ENCODE measurements around the gene SCAMP3.

Gene SCAMP3

GRCh38 chr1:155277070-155277901 is 15.1 kb upstream of the SCAMP3 start, which contains the start of gene HCN3:
Gene HCN3, plus strand, starts transcription at chr1:155277463. Its CDS starts 128 bp downstream, at chr1:155277591.
- DNase-seq (ENCODE audit: extremely low read depth, low read depth): peak; percentile 87
- TF ChIP-seq, protein P1, sequence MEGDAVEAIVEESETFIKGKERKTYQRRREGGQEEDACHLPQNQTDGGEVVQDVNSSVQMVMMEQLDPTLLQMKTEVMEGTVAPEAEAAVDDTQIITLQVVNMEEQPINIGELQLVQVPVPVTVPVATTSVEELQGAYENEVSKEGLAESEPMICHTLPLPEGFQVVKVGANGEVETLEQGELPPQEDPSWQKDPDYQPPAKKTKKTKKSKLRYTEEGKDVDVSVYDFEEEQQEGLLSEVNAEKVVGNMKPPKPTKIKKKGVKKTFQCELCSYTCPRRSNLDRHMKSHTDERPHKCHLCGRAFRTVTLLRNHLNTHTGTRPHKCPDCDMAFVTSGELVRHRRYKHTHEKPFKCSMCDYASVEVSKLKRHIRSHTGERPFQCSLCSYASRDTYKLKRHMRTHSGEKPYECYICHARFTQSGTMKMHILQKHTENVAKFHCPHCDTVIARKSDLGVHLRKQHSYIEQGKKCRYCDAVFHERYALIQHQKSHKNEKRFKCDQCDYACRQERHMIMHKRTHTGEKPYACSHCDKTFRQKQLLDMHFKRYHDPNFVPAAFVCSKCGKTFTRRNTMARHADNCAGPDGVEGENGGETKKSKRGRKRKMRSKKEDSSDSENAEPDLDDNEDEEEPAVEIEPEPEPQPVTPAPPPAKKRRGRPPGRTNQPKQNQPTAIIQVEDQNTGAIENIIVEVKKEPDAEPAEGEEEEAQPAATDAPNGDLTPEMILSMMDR (IDR thresholded peaks at IDR 0.05; ENCODE audit: low read depth, low read length, missing control alignments): peak; percentile 47
- H3K4me3 ChIP-seq (replicated peaks; ENCODE audit: low read depth, low read length): peak within 1 kb of the TSS; percentile 56

DNA sequence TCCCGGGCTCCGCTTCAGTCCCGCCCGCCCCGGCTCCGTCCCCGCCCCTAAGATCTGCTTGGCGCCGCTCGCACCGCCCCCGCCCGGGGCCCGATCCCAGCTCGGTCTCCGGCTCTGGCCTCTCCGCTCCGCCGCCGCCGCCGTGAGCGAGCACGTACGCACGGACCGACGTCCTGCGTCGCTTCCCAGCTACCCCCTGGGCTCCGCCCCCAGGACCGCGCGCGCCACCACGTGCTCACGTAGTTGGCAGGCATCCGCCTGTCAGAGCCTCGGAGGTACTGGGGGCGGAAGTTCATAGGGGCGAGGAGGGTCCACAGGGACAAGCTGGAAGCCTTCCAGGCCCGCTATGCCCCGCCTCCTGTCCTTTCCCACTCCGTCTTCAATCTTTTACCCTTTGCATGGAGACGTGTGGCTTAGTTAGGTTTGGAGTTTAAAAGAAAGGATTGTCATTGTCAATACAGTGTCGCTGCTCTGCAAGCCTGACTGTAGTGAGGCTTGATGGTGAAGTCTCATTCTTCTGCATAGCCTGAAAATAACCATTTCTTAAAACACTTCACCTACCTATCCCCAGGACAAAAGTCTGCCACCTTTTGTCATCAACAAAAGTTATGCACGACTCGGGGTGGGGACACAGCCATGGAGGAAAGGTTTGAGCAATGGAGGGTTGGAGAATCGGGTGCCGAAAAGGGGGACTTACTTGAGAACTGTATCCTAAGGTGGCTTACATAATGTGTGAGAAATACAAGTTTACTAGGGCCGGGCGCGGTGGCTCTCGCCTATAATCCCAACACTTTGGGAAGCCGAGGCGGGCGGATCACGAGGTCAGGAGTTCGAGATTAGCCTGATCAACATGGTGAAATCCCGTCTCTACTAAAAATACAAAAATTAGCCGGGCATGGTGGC is 11.4 kb upstream of the SCAMP3 start, which contains the start of gene CLK2:
TSS of gene CLK2 (minus strand) at position 162 of the 903 bp plus-strand sequence. CDS start 2,527 bp downstream, outside the sequence.
- peak; percentile 77 for DNase-seq (ENCODE audit: extremely low read depth, low read depth)
- peak within 1 kb of the TSS; percentile 77 for H3K4me3 ChIP-seq (replicated peaks; ENCODE audit: low read depth, low read length)
- TF ChIP-seq, protein P1 (IDR thresholded peaks at IDR 0.05; ENCODE audit: low read depth, low read length, missing control alignments): no peak

DNA sequence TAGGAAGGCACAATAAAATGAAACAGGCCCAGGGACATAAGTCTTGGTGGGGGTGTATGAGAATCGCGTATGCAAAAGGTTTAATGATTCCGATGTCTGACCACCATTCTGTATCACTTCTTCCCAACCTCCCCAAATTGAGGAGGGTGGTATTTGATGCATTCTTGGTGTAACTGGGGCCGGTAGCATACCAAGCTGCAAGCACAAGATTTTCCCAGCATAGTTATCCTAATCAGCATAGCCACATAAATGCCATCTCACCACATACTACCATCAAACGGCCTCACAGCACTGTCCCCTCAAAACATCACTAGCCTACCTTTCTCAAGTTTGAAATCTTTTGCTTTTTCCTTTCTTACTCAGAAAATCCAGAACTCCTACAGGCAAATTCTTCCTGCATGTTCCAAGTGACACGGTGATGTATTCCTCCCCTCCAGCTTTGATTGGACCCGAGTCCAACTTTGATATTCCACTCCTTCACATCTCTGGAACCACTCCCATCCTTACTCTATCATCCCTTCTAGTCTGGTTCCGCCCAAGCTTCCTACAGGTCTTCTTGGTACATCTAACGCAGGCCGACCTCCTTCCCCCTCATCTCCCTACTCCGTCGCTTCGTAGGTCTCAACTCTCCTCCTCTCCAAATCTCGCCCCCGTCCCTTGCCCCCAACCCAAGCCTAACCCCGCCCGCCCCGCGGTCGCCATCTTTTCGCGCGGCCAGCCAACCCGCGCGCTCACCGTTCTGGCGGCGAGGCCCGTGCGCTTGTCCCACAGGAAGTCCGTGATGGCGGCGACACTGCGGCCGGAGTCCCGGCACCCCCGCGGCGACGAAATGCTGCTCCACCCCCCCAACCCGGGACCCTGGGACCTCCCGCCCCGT is 10.5 kb upstream of the SCAMP3 start:
- no peak for DNase-seq (ENCODE audit: extremely low read depth, low read depth)
- TF ChIP-seq, protein P1 (IDR thresholded peaks at IDR 0.05; ENCODE audit: low read depth, low read length, missing control alignments): no peak
- peak overlapping the region; percentile 77 for H3K4me3 ChIP-seq (replicated peaks; ENCODE audit: low read depth, low read length)

DNA sequence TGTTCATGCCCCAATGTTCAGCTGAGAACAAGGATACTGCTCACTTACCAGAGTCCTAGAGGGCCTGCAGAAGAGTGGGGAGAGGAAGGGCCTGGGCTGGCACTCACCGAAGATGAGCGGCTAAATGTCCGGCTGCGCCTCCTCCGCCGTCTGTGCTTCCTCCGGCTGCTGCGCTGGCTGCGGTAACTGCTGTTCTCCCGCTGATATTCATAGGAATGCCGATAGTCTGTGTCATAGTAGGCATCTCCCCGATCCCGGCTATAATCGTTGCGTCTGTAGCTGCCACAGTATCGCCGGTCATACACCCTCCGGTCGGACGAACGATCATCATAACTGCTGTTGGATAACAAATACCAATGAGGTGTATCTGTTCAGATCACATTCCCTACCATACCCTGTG is 7.2 kb upstream of the SCAMP3 start:
- no peak for DNase-seq (ENCODE audit: extremely low read depth, low read depth)
- TF ChIP-seq, protein P1 (IDR thresholded peaks at IDR 0.05; ENCODE audit: low read depth, low read length, missing control alignments): no peak
- H3K4me3 ChIP-seq (replicated peaks; ENCODE audit: low read depth, low read length): no peak overlapping the region

GRCh38 chr1:155268630-155269029 is 6.5 kb upstream of the SCAMP3 start:
- H3K4me3 ChIP-seq (replicated peaks; ENCODE audit: low read depth, low read length): no peak overlapping the region
- TF ChIP-seq, protein P1 (IDR thresholded peaks at IDR 0.05; ENCODE audit: low read depth, low read length, missing control alignments): no peak
- no peak for DNase-seq (ENCODE audit: extremely low read depth, low read depth)

GRCh38 chr1:155267373-155267772 is 5.2 kb upstream of the SCAMP3 start:
- no peak for DNase-seq (ENCODE audit: extremely low read depth, low read depth)
- H3K4me3 ChIP-seq (replicated peaks; ENCODE audit: low read depth, low read length): no peak overlapping the region
- TF ChIP-seq, protein P1 (IDR thresholded peaks at IDR 0.05; ENCODE audit: low read depth, low read length, missing control alignments): no peak

Data from HFF-Myc (cell line).